Measurements from ENCODE around the gene TBCB.

The TBCB gene

GRCh38 chr19:36092566-36092965 is 22.7 kb upstream of the TBCB start:
- TF ChIP-seq ZFP30 (CRISPR knock-in tag; IDR thresholded peaks at IDR 0.05) (no peak), BACH2 (CRISPR knock-in tag; IDR thresholded peaks at IDR 0.05; ENCODE audit: borderline replicate concordance) (no peak), SNAI2 (CRISPR knock-in tag; IDR thresholded peaks at IDR 0.05) (no peak), GLIS3 (CRISPR knock-in tag; IDR thresholded peaks at IDR 0.05) (no peak), TCF4 (CRISPR knock-in tag; IDR thresholded peaks at IDR 0.05; ENCODE audit: borderline replicate concordance) (no peak), ZNF70 (CRISPR knock-in tag; IDR thresholded peaks at IDR 0.05) (no peak), ZC3H10 (CRISPR knock-in tag; IDR thresholded peaks at IDR 0.05) (no peak), TOX (CRISPR knock-in tag; IDR thresholded peaks at IDR 0.05; ENCODE audit: borderline replicate concordance) (no peak), OSR1 (CRISPR knock-in tag; IDR thresholded peaks at IDR 0.05) (no peak), ESRRG (CRISPR knock-in tag; IDR thresholded peaks at IDR 0.05) (no peak), PPARA (CRISPR knock-in tag; IDR thresholded peaks at IDR 0.05; ENCODE audit: borderline replicate concordance) (no peak), ZFP3 (CRISPR knock-in tag; IDR thresholded peaks at IDR 0.05) (no peak), CSRNP3 (CRISPR knock-in tag; IDR thresholded peaks at IDR 0.05) (no peak), ARNTL (CRISPR knock-in tag; IDR thresholded peaks at IDR 0.05; ENCODE audit: borderline replicate concordance, low read depth) (no peak)
- TF ChIP-seq, protein P1, sequence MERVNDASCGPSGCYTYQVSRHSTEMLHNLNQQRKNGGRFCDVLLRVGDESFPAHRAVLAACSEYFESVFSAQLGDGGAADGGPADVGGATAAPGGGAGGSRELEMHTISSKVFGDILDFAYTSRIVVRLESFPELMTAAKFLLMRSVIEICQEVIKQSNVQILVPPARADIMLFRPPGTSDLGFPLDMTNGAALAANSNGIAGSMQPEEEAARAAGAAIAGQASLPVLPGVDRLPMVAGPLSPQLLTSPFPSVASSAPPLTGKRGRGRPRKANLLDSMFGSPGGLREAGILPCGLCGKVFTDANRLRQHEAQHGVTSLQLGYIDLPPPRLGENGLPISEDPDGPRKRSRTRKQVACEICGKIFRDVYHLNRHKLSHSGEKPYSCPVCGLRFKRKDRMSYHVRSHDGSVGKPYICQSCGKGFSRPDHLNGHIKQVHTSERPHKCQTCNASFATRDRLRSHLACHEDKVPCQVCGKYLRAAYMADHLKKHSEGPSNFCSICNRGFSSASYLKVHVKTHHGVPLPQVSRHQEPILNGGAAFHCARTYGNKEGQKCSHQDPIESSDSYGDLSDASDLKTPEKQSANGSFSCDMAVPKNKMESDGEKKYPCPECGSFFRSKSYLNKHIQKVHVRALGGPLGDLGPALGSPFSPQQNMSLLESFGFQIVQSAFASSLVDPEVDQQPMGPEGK (CRISPR knock-in tag; IDR thresholded peaks at IDR 0.05; ENCODE audit: borderline replicate concordance), result no peak
- TF ChIP-seq, protein P2, sequence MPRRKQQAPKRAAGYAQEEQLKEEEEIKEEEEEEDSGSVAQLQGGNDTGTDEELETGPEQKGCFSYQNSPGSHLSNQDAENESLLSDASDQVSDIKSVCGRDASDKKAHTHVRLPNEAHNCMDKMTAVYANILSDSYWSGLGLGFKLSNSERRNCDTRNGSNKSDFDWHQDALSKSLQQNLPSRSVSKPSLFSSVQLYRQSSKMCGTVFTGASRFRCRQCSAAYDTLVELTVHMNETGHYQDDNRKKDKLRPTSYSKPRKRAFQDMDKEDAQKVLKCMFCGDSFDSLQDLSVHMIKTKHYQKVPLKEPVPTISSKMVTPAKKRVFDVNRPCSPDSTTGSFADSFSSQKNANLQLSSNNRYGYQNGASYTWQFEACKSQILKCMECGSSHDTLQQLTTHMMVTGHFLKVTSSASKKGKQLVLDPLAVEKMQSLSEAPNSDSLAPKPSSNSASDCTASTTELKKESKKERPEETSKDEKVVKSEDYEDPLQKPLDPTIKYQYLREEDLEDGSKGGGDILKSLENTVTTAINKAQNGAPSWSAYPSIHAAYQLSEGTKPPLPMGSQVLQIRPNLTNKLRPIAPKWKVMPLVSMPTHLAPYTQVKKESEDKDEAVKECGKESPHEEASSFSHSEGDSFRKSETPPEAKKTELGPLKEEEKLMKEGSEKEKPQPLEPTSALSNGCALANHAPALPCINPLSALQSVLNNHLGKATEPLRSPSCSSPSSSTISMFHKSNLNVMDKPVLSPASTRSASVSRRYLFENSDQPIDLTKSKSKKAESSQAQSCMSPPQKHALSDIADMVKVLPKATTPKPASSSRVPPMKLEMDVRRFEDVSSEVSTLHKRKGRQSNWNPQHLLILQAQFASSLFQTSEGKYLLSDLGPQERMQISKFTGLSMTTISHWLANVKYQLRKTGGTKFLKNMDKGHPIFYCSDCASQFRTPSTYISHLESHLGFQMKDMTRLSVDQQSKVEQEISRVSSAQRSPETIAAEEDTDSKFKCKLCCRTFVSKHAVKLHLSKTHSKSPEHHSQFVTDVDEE (CRISPR knock-in tag; IDR thresholded peaks at IDR 0.05), result no peak

DNA sequence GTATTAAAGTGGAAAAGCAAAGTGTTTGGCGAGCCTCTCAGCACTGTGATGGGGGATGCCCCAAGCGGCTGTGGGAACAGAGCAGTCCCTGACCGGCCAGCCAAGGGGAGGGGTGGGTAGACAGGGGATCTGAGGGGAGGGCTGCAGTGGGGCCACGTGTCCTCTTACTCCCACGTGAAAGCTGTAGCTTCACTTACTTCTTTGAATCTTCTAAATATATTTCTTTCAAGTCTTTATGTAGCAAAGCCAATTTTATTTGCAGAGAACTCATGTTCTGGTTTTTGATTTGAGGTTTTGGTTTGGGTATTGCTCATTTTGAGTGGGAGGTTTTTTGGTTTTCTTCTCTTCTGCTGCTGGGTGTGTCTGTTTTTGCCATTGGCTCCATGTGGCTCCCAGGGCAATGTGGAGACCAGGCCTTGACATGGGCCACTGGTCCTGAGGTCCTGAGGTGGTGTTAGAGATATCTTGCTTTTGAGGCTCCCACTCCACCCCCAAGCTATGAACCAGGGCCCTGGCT is 22.1 kb upstream of the TBCB start:
- no peak for ATAC-seq
- TF ChIP-seq CSRNP3 (CRISPR knock-in tag; IDR thresholded peaks at IDR 0.05) (no peak), GLIS3 (CRISPR knock-in tag; IDR thresholded peaks at IDR 0.05) (no peak), ZNF565 (CRISPR knock-in tag; conservative IDR thresholded peaks at IDR 0.05; ENCODE audit: low read depth) (no peak), ESRRG (CRISPR knock-in tag; IDR thresholded peaks at IDR 0.05) (no peak), TOX (CRISPR knock-in tag; IDR thresholded peaks at IDR 0.05; ENCODE audit: borderline replicate concordance) (no peak), RARB (CRISPR knock-in tag; IDR thresholded peaks at IDR 0.05) (no peak), TCF4 (CRISPR knock-in tag; IDR thresholded peaks at IDR 0.05; ENCODE audit: borderline replicate concordance) (no peak), ISL1 (CRISPR knock-in tag; IDR thresholded peaks at IDR 0.05) (no peak), SNAI2 (CRISPR knock-in tag; IDR thresholded peaks at IDR 0.05) (no peak), ZNF8 (CRISPR knock-in tag; IDR thresholded peaks at IDR 0.05) (no peak), CSDC2 (CRISPR knock-in tag; IDR thresholded peaks at IDR 0.05) (no peak), ARNTL (CRISPR knock-in tag; IDR thresholded peaks at IDR 0.05; ENCODE audit: borderline replicate concordance, low read depth) (no peak)
- TF ChIP-seq, protein P3, sequence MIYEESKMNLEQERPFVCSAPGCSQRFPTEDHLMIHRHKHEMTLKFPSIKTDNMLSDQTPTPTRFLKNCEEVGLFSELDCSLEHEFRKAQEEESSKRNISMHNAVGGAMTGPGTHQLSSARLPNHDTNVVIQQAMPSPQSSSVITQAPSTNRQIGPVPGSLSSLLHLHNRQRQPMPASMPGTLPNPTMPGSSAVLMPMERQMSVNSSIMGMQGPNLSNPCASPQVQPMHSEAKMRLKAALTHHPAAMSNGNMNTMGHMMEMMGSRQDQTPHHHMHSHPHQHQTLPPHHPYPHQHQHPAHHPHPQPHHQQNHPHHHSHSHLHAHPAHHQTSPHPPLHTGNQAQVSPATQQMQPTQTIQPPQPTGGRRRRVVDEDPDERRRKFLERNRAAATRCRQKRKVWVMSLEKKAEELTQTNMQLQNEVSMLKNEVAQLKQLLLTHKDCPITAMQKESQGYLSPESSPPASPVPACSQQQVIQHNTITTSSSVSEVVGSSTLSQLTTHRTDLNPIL (CRISPR knock-in tag; IDR thresholded peaks at IDR 0.05; ENCODE audit: low read depth), result no peak

More at GRCh38 chr19:36092566-36092965, 22.7 kb upstream of the TBCB start:
- no peak for ATAC-seq

DNA sequence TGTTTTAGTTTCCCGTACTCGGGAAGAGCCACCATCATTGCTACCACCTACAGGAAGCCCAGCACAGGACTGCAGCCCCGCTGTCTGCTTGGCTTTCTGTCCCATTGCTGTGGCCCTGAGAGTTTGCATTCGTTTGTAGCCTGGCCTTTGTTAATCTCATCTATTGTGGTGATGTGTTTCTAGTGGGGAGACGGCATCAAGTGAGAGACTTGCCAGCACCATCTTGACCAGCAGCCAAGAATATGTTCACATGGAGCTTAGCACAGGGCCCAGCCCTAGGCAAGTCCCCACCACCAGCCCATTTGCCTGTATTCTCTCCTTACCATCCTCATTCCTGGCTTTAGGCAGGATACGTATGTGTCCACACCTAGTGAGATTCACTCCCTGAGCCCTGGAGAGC is 21.6 kb upstream of the TBCB start:
- TF ChIP-seq RARB (CRISPR knock-in tag; IDR thresholded peaks at IDR 0.05) (no peak), ARNTL (CRISPR knock-in tag; IDR thresholded peaks at IDR 0.05; ENCODE audit: borderline replicate concordance, low read depth) (no peak), ZNF8 (CRISPR knock-in tag; IDR thresholded peaks at IDR 0.05) (no peak), OSR1 (CRISPR knock-in tag; IDR thresholded peaks at IDR 0.05) (no peak), GLIS3 (CRISPR knock-in tag; IDR thresholded peaks at IDR 0.05) (no peak), ISL1 (CRISPR knock-in tag; IDR thresholded peaks at IDR 0.05) (no peak)
- TF ChIP-seq, protein P1 (CRISPR knock-in tag; IDR thresholded peaks at IDR 0.05; ENCODE audit: borderline replicate concordance), result no peak
- ATAC-seq, result no peak
